Liver (tissue), 9 donors: ENCODE measurements around the gene NAALADL1. TPM values are rescaled to one million over a fixed set of nuclear protein-coding genes. Genes with fewer than 3 reads are reported as not detected.

Experiments used
- DNase-seq: peaks from one replicate; pipeline ENCODE4 v3.0.0-alpha.2; 2017; ENCODE audit warnings: low spot score
- H3K27ac ChIP-seq, 2 donors: one replicate each; pipeline ENCODE4 v1.7.0; 2013; ENCODE audit warnings: inconsistent platforms in 2 of 2, low read length in 2 of 2, control low read depth in 1 of 2, low read depth in 1 of 2, mild to moderate bottlenecking in 1 of 2
- H3K27me3 ChIP-seq, 4 donors: one replicate each; pipeline versions ENCODE4 v1.6.1 to v1.7.0; 2013; ENCODE audit warnings: low read length in 3 of 4, inconsistent platforms in 1 of 4, mild to moderate bottlenecking in 1 of 4, moderate library complexity in 1 of 4; ENCODE audit not compliant: control insufficient read depth in 4 of 4, insufficient read depth in 4 of 4
- H3K36me3 ChIP-seq, 4 donors: one replicate each; pipeline versions ENCODE4 v1.6.1 to v1.7.0; 2013; ENCODE audit warnings: low read length in 3 of 4, mild to moderate bottlenecking in 3 of 4, low read depth in 1 of 4, moderate library complexity in 1 of 4; ENCODE audit not compliant: control insufficient read depth in 4 of 4, insufficient read depth in 3 of 4
- H3K4me1 ChIP-seq, 4 donors: one replicate each; pipeline versions ENCODE4 v1.6.1 to v1.7.0; 2013; ENCODE audit warnings: low read length in 3 of 4, mild to moderate bottlenecking in 3 of 4, moderate library complexity in 1 of 4; ENCODE audit not compliant: control insufficient read depth in 4 of 4, insufficient read depth in 4 of 4
- H3K4me3 ChIP-seq, 3 donors: one replicate each; pipeline versions ENCODE4 v1.6.1 to v1.7.0; 2013; ENCODE audit warnings: low read length in 3 of 3, control low read depth in 1 of 3, low read depth in 1 of 3, mild to moderate bottlenecking in 1 of 3
- H3K9ac ChIP-seq, 2 donors: one replicate each; pipeline ENCODE4 v1.7.0; 2013; ENCODE audit warnings: low read length in 2 of 2, mild to moderate bottlenecking in 2 of 2, moderate library complexity in 2 of 2, control low read depth in 1 of 2, low read depth in 1 of 2
- H3K9me3 ChIP-seq, 4 donors: one replicate each; pipeline versions ENCODE4 v1.6.1 to v1.7.0; 2013; ENCODE audit warnings: low read length in 3 of 4; ENCODE audit not compliant: control insufficient read depth in 4 of 4
- ATF3 ChIP-seq: IDR thresholded peaks from 2 replicates; pipeline ENCODE4 v1.6.1; 2016; ENCODE audit warnings: antibody characterized with exemption
- CTCF ChIP-seq: fragments of 150-350 bp; IDR thresholded peaks from 2 replicates; pipeline ENCODE4 v1.5.1; 2017; ENCODE audit warnings: improper control_type of control experiment, low read depth, low read length; ENCODE audit not compliant: missing input control
- EGR1 ChIP-seq, 2 donors: IDR thresholded peaks; 2 replicates each; pipeline ENCODE4 v1.6.1; 2016 to 2018; ENCODE audit warnings: antibody characterized with exemption in 2 of 2, low read depth in 2 of 2
- FOXA1 ChIP-seq: IDR thresholded peaks from 2 replicates; pipeline ENCODE4 v1.6.1; 2016; ENCODE audit warnings: antibody characterized with exemption
- FOXA2 ChIP-seq: IDR thresholded peaks from 2 replicates; pipeline ENCODE4 v1.6.1; 2016; ENCODE audit warnings: antibody characterized with exemption
- GABPA ChIP-seq, 2 donors: IDR thresholded peaks in 1 of 2; conservative IDR thresholded peaks in 1 of 2; 2 replicates each; pipeline ENCODE4 v1.6.1; 2016; ENCODE audit warnings: antibody characterized with exemption in 2 of 2, mild to moderate bottlenecking in 1 of 2, moderate library complexity in 1 of 2
- HNF4A ChIP-seq, 2 donors: conservative IDR thresholded peaks; 2 replicates each; pipeline ENCODE4 v1.6.1; 2016; ENCODE audit warnings: antibody characterized with exemption in 2 of 2, mild to moderate bottlenecking in 2 of 2
- HNF4G ChIP-seq: IDR thresholded peaks from 2 replicates; pipeline ENCODE4 v1.6.1; 2016; ENCODE audit warnings: antibody characterized with exemption
- JUND ChIP-seq, 2 donors: IDR thresholded peaks; 2 replicates each; pipeline ENCODE4 v1.6.1; 2016; ENCODE audit warnings: antibody characterized with exemption in 2 of 2
- MAX ChIP-seq: IDR thresholded peaks from 2 replicates; pipeline ENCODE4 v1.6.1; 2016; ENCODE audit warnings: antibody characterized with exemption
- NR2F2 ChIP-seq: IDR thresholded peaks from 2 replicates; pipeline ENCODE4 v1.6.1; 2016; ENCODE audit warnings: antibody characterized with exemption
- RAD21 ChIP-seq, 2 donors: IDR thresholded peaks; 2 replicates each; pipeline ENCODE4 v1.6.1; 2016; ENCODE audit warnings: antibody characterized with exemption in 2 of 2, mild to moderate bottlenecking in 2 of 2
- REST ChIP-seq: IDR thresholded peaks from 2 replicates; pipeline ENCODE4 v1.6.1; 2016; ENCODE audit warnings: antibody characterized with exemption, mild to moderate bottlenecking
- RXRA ChIP-seq, 2 donors: IDR thresholded peaks; 2 replicates each; pipeline ENCODE4 v1.6.1; 2017 to 2018; ENCODE audit warnings: antibody characterized with exemption in 2 of 2, mild to moderate bottlenecking in 1 of 2
- SP1 ChIP-seq: IDR thresholded peaks from 2 replicates; pipeline ENCODE4 v1.6.1; 2018; ENCODE audit warnings: antibody characterized with exemption, mild to moderate bottlenecking
- TAF1 ChIP-seq: conservative IDR thresholded peaks from 2 replicates; pipeline ENCODE4 v1.6.1; 2016; ENCODE audit warnings: antibody characterized with exemption, mild to moderate bottlenecking
- YY1 ChIP-seq: IDR thresholded peaks from 2 replicates; pipeline ENCODE4 v1.6.1; 2016; ENCODE audit warnings: antibody characterized with exemption, mild to moderate bottlenecking
- ZBTB33 ChIP-seq: IDR thresholded peaks from 2 replicates; pipeline ENCODE4 v1.6.1; 2016; ENCODE audit warnings: antibody characterized with exemption
- WGBS: extraction: QIAGEN DNeasy Blood & Tissue Kit; methylation state at CpG from one replicate; pipeline ENCODE4 v1.1.7; 2013; 5-methylcytosine and 5-hydroxymethylcytosine counted together
- polyA plus RNA-seq, 2 donors: library from polyadenylated mRNA; stranded (reverse) in 1 of 2; unstranded in 1 of 2; fragments of 200-250 nt in 1 of 2; fragments of >200 nt in 1 of 2; fragmentation: Nextera tagmentation in 1 of 2; extraction: Ambion mirVana in 1 of 2; gene quantifications; one replicate each; pipeline versions ENCODE4 v1.2.1 to v1.2.3, GENCODE V29; 2013 to 2015
- total RNA-seq, 2 donors: library from RNA; depleted of rRNA; stranded (reverse); fragments of >200 nt; gene quantifications; one replicate each; pipeline ENCODE4 v1.2.3, GENCODE V29; 2014
- donor health status: healthy.
- donor health status: healthy.
- donor health status: healthy.
- donor health status: healthy.
- donor health status: healthy.

NAALADL1 gene
- total and polyA plus RNA-seq, 4 donors, result 1.2 to 2.1 (median 1.6) TPM

GRCh38 chr11:65059523-65059922, 1.2 kb upstream of the NAALADL1 start:
- Histone ChIP-seq H3K4me3 (no peak overlapping the region), H3K9ac (no peak overlapping the region), H3K4me1 (peaks cover 0 to 4% (median 1%) of the 10 kb centered on the region in 4 donors), H3K27ac (no peak overlapping the region), H3K9me3 (no peaks in the 10 kb centered on the region), H3K36me3 (no peaks in the 10 kb centered on the region), H3K27me3 (no peaks in the 10 kb centered on the region)
- TF ChIP-seq YY1, result no peak
- no peak for TF ChIP-seq FOXA1
- no peak for TF ChIP-seq FOXA2
- no peak for TF ChIP-seq JUND (IDR thresholded peaks at IDR 0.05)
- no peak for TF ChIP-seq ATF3
- TF ChIP-seq GABPA (IDR thresholded peaks at IDR 0.05 in 1 of 2, conservative IDR thresholded peaks at IDR 0.05 in 1 of 2), result no peak
- TF ChIP-seq RXRA (IDR thresholded peaks at IDR 0.05), result no peak
- no peak for TF ChIP-seq TAF1
- DNase-seq, result no peak
- WGBS, result 91% methylated on average over 3 of the region's 3 CpGs

- DNase-seq, result no peak
- Histone ChIP-seq H3K4me1 (peaks cover 0 to 4% (median 1%) of the 10 kb centered on the region in 4 donors), H3K27me3 (no peaks in the 10 kb centered on the region), H3K27ac (no peak overlapping the region), H3K9me3 (no peaks in the 10 kb centered on the region), H3K9ac (no peak overlapping the region), H3K4me3 (no peak overlapping the region), H3K36me3 (no peaks in the 10 kb centered on the region)
- WGBS, result 80% methylated on average over 13 of the region's 13 CpGs
- TF ChIP-seq NR2F2, result no peak
Measured at GRCh38 chr11:65058012-65058411, 341 bp downstream of the NAALADL1 start.

GRCh38 chr11:65057526-65057925, 827 bp downstream of the NAALADL1 start:
- 95% methylated on average over 7 of the region's 7 CpGs for WGBS
- no peak overlapping the region for H3K9ac ChIP-seq
- H3K9me3 ChIP-seq, result no peaks in the 10 kb centered on the region
- H3K27ac ChIP-seq, result no peak overlapping the region
- peaks cover 0 to 4% (median 1%) of the 10 kb centered on the region in 4 donors for H3K4me1 ChIP-seq
- no peaks in the 10 kb centered on the region for H3K27me3 ChIP-seq
- no peak for TF ChIP-seq NR2F2
- TF ChIP-seq REST, result no peak
- no peak for TF ChIP-seq ZBTB33
- no peak for TF ChIP-seq SP1
- no peak for TF ChIP-seq GABPA (IDR thresholded peaks at IDR 0.05 in 1 of 2, conservative IDR thresholded peaks at IDR 0.05 in 1 of 2)
- TF ChIP-seq TAF1, result no peak
- no peak for TF ChIP-seq RXRA (IDR thresholded peaks at IDR 0.05)
- no peak for TF ChIP-seq ATF3
- no peak for TF ChIP-seq HNF4A (conservative IDR thresholded peaks at IDR 0.05)
- TF ChIP-seq EGR1 (IDR thresholded peaks at IDR 0.05; ENCODE audit: low read depth in 2 of 2), result no peak
- no peak for TF ChIP-seq FOXA2
- no peak for TF ChIP-seq MAX
- TF ChIP-seq YY1, result no peak
- no peak for TF ChIP-seq CTCF
- no peak for TF ChIP-seq FOXA1
- no peak for TF ChIP-seq HNF4G
- TF ChIP-seq JUND (IDR thresholded peaks at IDR 0.05), result no peak
- TF ChIP-seq RAD21 (IDR thresholded peaks at IDR 0.05), result no peak
- no peak overlapping the region for H3K4me3 ChIP-seq
- DNase-seq, result no peak
- no peaks in the 10 kb centered on the region for H3K36me3 ChIP-seq
